GM23338 (cell line): Measurements from ENCODE around the gene BDKRB1. TPM values are rescaled to one million over a fixed set of nuclear protein-coding genes. Genes with fewer than 3 reads are reported as not detected.

Experiments used
- ATAC-seq: fragments of 200-7000 bp; cut with Tn5 transposase; 3 replicates; pipeline ENCODE4 v1.9.1; 2020
- DNase-seq: peaks from one replicate; pipeline ENCODE4 v3.0.0-alpha.2; 2015; ENCODE audit warnings: low spot score
- H2AFZ ChIP-seq: fragments of 200-600 bp; sonication (generic); 2 replicates; pipeline ENCODE4 v1.8.0; 2016; ENCODE audit warnings: antibody characterized with exemption, mild to moderate bottlenecking, moderate library complexity
- H3F3A ChIP-seq: fragments of 200-600 bp; sonication (generic); replicated peaks from 2 replicates; pipeline ENCODE4 v1.8.0; 2017; ENCODE audit warnings: antibody characterized with exemption, mixed run types, low read depth
- H3K27ac ChIP-seq: fragments of 200-600 bp; sonication (generic); 2 replicates; pipeline ENCODE4 v1.6.1; 2016; ENCODE audit warnings: low read depth
- H3K27me3 ChIP-seq: fragments of 200-600 bp; sonication (generic); 2 replicates; pipeline ENCODE4 v1.8.0; 2016; ENCODE audit warnings: mild to moderate bottlenecking, mixed run types, moderate library complexity; ENCODE audit not compliant: insufficient read depth
- H3K36me3 ChIP-seq: fragments of 200-600 bp; sonication (generic); 2 replicates; pipeline ENCODE4 v1.8.0; 2016; ENCODE audit warnings: mild to moderate bottlenecking; ENCODE audit not compliant: insufficient read depth
- H3K4me1 ChIP-seq: fragments of 200-600 bp; sonication (generic); 2 replicates; pipeline ENCODE4 v1.8.0; 2016; ENCODE audit warnings: mild to moderate bottlenecking, moderate library complexity; ENCODE audit not compliant: insufficient read depth
- H3K4me2 ChIP-seq: fragments of 200-600 bp; sonication (generic); 2 replicates; pipeline ENCODE4 v1.7.1; 2017; ENCODE audit warnings: mixed run types
- H3K4me3 ChIP-seq: fragments of 200-600 bp; sonication (generic); 2 replicates; pipeline ENCODE4 v1.6.1; 2016; ENCODE audit warnings: mixed run types
- H3K79me2 ChIP-seq: fragments of 200-600 bp; sonication (generic); replicated peaks from 2 replicates; pipeline ENCODE4 v1.8.0; 2017; ENCODE audit warnings: mild to moderate bottlenecking; ENCODE audit not compliant: insufficient read depth
- H3K9me2 ChIP-seq: fragments of 200-600 bp; sonication (generic); 2 replicates; pipeline ENCODE4 v1.8.0; 2017; ENCODE audit not compliant: insufficient read depth
- H4K20me1 ChIP-seq: fragments of 200-600 bp; sonication (generic); replicated peaks from 2 replicates; pipeline ENCODE4 v1.8.0; 2017; ENCODE audit warnings: mild to moderate bottlenecking; ENCODE audit not compliant: insufficient read depth
- H3K27ac Mint-ChIP-seq: 2 replicates; pipeline ENCODE4 v1.8.0; 2020; ENCODE audit warnings: inconsistent platforms, mild to moderate bottlenecking, moderate library complexity, mixed read lengths
- H3K27me3 Mint-ChIP-seq: 3 replicates; pipeline ENCODE4 v1.8.0; 2022; ENCODE audit warnings: low read depth, mild to moderate bottlenecking, moderate library complexity, mixed read lengths, inconsistent platforms; ENCODE audit not compliant: insufficient read depth, poor library complexity
- H3K36me3 Mint-ChIP-seq: 3 replicates; pipeline ENCODE4 v1.8.0; 2021; ENCODE audit warnings: low read depth, mild to moderate bottlenecking, inconsistent platforms, moderate library complexity, mixed read lengths
- H3K4me1 Mint-ChIP-seq: 3 replicates; pipeline ENCODE4 v1.8.0; 2020; ENCODE audit warnings: mild to moderate bottlenecking, inconsistent platforms, mixed read lengths
- H3K4me3 Mint-ChIP-seq: 3 replicates; pipeline ENCODE4 v1.8.0; 2021; ENCODE audit warnings: moderate library complexity, mild to moderate bottlenecking, inconsistent platforms, mixed read lengths
- H3K9me3 Mint-ChIP-seq: 3 replicates; pipeline ENCODE4 v1.8.0; 2020; ENCODE audit warnings: moderate library complexity, mild to moderate bottlenecking, inconsistent platforms, mixed read lengths
- ETS1 ChIP-seq: IDR thresholded peaks from 2 replicates; pipeline ENCODE4 v1.6.1; 2016; ENCODE audit warnings: antibody characterized with exemption
- EZH2phosphoT487 ChIP-seq: fragments of 200-600 bp; sonication (generic); IDR thresholded peaks from one replicate; pipeline ENCODE4 v1.8.1; 2018; ENCODE audit warnings: antibody characterized with exemption; ENCODE audit not compliant: unreplicated experiment
- JUNB ChIP-seq: IDR thresholded peaks from one replicate; pipeline ENCODE4 v1.6.1; 2016; ENCODE audit warnings: antibody characterized with exemption; ENCODE audit not compliant: unreplicated experiment
- NANOG ChIP-seq: IDR thresholded peaks from 2 replicates; pipeline ENCODE4 v1.6.1; 2016; ENCODE audit warnings: antibody characterized with exemption, borderline replicate concordance
- POLR2AphosphoS5 ChIP-seq: IDR thresholded peaks from 2 replicates; pipeline ENCODE4 v1.6.1; 2016; ENCODE audit warnings: antibody characterized with exemption, low read depth
- REST ChIP-seq: IDR thresholded peaks from one replicate; pipeline ENCODE4 v1.6.1; 2018; ENCODE audit warnings: antibody characterized with exemption; ENCODE audit not compliant: unreplicated experiment
- STAT1 ChIP-seq: IDR thresholded peaks from one replicate; pipeline ENCODE4 v1.6.1; 2016; ENCODE audit warnings: antibody characterized with exemption; ENCODE audit not compliant: unreplicated experiment
- ZNF114 ChIP-seq: fragments of 250-450 bp; sonication (Bioruptor Pico); IDR thresholded peaks from 2 replicates; pipeline ENCODE4 v1.5.0; 2020; ENCODE audit warnings: mild to moderate bottlenecking, moderate library complexity
- ZNF331 ChIP-seq: fragments of 250-450 bp; sonication (Bioruptor Pico); IDR thresholded peaks from 2 replicates; pipeline ENCODE4 v1.5.0; 2020; ENCODE audit warnings: low read depth, mild to moderate bottlenecking, moderate library complexity
- ZNF462 ChIP-seq: fragments of 250-450 bp; sonication (Bioruptor Pico); IDR thresholded peaks from 2 replicates; pipeline ENCODE4 v1.5.0; 2020; ENCODE audit warnings: mild to moderate bottlenecking, moderate library complexity
- polyA plus RNA-seq: library from polyadenylated mRNA; unstranded; fragments of >200 nt; fragmentation: Nextera tagmentation; extraction: Ambion mirVana; gene quantifications from 2 replicates; pipeline ENCODE4 v1.2.1, GENCODE V29; 2016
- total RNA-seq: library from RNA; depleted of rRNA; stranded (reverse); fragments of >200 nt; shearing (Covaris generic); gene quantifications from 2 replicates; pipeline ENCODE4 v1.2.3, GENCODE V29; 2014

The BDKRB1 gene
- total and polyA plus RNA-seq, 2 experiments from 2014 or later, result not detected

GRCh38 chr14:96264200-96264553, 8.2 kb downstream of the BDKRB1 start:
- Histone ChIP-seq H3K79me2 (no peaks in the 10 kb centered on the region), H3K9me2 (peaks cover 3% of the 10 kb centered on the region; the same call in 1 of the 2 replicates), H2AFZ (no peak overlapping the region), H3K4me3 (no peak overlapping the region), H3K4me2 (no peak overlapping the region), H3K27ac (no peak overlapping the region), H3F3A (no peaks in the 10 kb centered on the region), H3K27me3 (no peaks in the 10 kb centered on the region), H3K36me3 (no peaks in the 10 kb centered on the region), H3K4me1 (no peaks in the 10 kb centered on the region), H4K20me1 (no peaks in the 10 kb centered on the region)
- H3K36me3 Mint-ChIP-seq, result no peaks in the 10 kb centered on the region; the same call in 2 of the 3 replicates
- no peaks in the 10 kb centered on the region; the same call in 1 of the 3 replicates for H3K9me3 Mint-ChIP-seq
- H3K4me3 Mint-ChIP-seq, result no peak overlapping the region
- TF ChIP-seq NANOG (no peak), ZNF331 (no peak), EZH2phosphoT487 (no peak), ZNF462 (CRISPR knock-in tag) (no peak), JUNB (no peak), STAT1 (no peak), POLR2AphosphoS5 (no peak), ZNF114 (no peak), ETS1 (no peak), REST (no peak)
- ATAC-seq (no peak), DNase-seq (no peak)
- no peaks in the 10 kb centered on the region for H3K4me1 Mint-ChIP-seq
- no peak overlapping the region for H3K27ac Mint-ChIP-seq
- H3K27me3 Mint-ChIP-seq, result peaks cover 10% of the 10 kb centered on the region
